IMR-90 (cell line): ENCODE measurements around the gene UNC13B.

Experiments used
- FOS ChIP-seq: fragments of 150-350 bp; IDR thresholded peaks from 2 replicates; pipeline ENCODE4 v1.6.1; 2016; ENCODE audit warnings: low read depth, low read length
- MXI1 ChIP-seq: IDR thresholded peaks from 2 replicates; pipeline ENCODE4 v1.6.1; 2012; ENCODE audit warnings: low read depth, mild to moderate bottlenecking, low read length, moderate library complexity, borderline replicate concordance
- RAD21 ChIP-seq: IDR thresholded peaks from 2 replicates; pipeline ENCODE4 v1.6.1; 2012; ENCODE audit warnings: low read length, improper control_type of control experiment
- RCOR1 ChIP-seq: IDR thresholded peaks from 2 replicates; pipeline ENCODE4 v1.6.1; 2012; ENCODE audit warnings: mild to moderate bottlenecking, low read length, improper control_type of control experiment; ENCODE audit not compliant: insufficient replicate concordance
- SMC3 ChIP-seq: fragments of 150-350 bp; IDR thresholded peaks from 2 replicates; pipeline ENCODE4 v1.6.1; 2016; ENCODE audit warnings: low read depth, mild to moderate bottlenecking, antibody characterized with exemption, low read length, moderate library complexity
- TF ChIP-seq, protein P1 (sequence below): conservative IDR thresholded peaks from 2 replicates; pipeline ENCODE4 v1.5.1; 2012; ENCODE audit warnings: mild to moderate bottlenecking, low read depth, low read length, improper control_type of control experiment
- TF ChIP-seq, protein P2 (sequence below): fragments of 150-350 bp; IDR thresholded peaks from 2 replicates; pipeline ENCODE4 v1.6.1; 2017; ENCODE audit warnings: mild to moderate bottlenecking, antibody characterized with exemption, low read length, low read depth

DNA sequence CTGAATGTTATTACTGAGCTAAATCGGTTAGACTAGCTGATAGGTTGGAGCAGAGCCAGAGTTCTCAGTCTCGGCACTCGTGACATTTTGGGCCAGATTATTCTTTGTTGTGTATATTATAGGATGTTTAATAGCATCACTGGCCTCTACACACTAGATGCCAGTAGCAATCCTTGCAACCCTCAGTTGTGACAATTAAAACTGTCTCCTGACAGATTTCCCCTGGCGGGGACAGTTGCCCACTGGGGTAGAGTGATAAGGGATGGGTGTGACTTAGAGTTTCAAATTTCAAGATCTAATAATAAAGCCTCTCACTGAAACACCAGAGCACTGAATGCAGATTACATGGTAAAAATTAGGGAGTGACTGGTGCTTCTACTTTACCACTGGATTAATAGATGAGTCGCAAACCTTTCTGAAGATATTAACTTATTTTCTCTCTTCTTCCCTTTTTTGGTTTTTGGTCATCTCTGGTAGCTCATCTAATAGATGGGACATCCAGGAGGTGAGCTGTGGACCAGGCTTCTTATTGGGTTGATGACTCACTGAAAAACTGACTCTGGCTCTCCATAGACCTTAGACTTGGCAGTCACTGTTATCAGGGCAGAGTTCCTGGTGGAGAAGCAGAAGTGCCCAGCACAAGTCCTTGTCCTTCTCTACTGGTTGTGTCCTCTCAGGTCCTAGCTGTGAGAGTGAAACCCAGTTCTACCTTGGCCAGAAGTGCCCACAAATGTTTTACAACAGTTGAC lies 150.3 kb downstream of the UNC13B start:
- TF ChIP-seq MXI1 (no peak), RAD21 (no peak), RCOR1 (no peak), SMC3 (no peak), FOS (no peak)
- TF ChIP-seq, protein P1, sequence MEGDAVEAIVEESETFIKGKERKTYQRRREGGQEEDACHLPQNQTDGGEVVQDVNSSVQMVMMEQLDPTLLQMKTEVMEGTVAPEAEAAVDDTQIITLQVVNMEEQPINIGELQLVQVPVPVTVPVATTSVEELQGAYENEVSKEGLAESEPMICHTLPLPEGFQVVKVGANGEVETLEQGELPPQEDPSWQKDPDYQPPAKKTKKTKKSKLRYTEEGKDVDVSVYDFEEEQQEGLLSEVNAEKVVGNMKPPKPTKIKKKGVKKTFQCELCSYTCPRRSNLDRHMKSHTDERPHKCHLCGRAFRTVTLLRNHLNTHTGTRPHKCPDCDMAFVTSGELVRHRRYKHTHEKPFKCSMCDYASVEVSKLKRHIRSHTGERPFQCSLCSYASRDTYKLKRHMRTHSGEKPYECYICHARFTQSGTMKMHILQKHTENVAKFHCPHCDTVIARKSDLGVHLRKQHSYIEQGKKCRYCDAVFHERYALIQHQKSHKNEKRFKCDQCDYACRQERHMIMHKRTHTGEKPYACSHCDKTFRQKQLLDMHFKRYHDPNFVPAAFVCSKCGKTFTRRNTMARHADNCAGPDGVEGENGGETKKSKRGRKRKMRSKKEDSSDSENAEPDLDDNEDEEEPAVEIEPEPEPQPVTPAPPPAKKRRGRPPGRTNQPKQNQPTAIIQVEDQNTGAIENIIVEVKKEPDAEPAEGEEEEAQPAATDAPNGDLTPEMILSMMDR, result no peak
- TF ChIP-seq, protein P2, sequence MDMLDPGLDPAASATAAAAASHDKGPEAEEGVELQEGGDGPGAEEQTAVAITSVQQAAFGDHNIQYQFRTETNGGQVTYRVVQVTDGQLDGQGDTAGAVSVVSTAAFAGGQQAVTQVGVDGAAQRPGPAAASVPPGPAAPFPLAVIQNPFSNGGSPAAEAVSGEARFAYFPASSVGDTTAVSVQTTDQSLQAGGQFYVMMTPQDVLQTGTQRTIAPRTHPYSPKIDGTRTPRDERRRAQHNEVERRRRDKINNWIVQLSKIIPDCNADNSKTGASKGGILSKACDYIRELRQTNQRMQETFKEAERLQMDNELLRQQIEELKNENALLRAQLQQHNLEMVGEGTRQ, result no peak
